ENCODE measurements around the gene GDA. TPM values are rescaled to one million over a fixed set of nuclear protein-coding genes. Genes with fewer than 3 reads are reported as not detected.

The GDA gene
- polyA plus RNA-seq, 1 donor from 2014 or later: not detected

GRCh38 chr9:72139226-72139625, 10.0 kb upstream of the GDA start:
- Mint-ChIP-seq H3K36me3 (no peaks in the 10 kb centered on the region), H3K9me3 (no peaks in the 10 kb centered on the region), H3K27me3 (peaks cover 3% of the 10 kb centered on the region), H3K4me1 (no peaks in the 10 kb centered on the region), H3K27ac (no peak overlapping the region), H3K4me3 (no peak overlapping the region)

- H3K4me1 Mint-ChIP-seq: no peaks in the 10 kb centered on the region
- no peak overlapping the region for H3K27ac Mint-ChIP-seq
Observed at GRCh38 chr9:72140586-72140985, 8.7 kb upstream of the GDA start.

GRCh38 chr9:72141484-72141883, 7.8 kb upstream of the GDA start:
- Mint-ChIP-seq H3K27me3 (peaks cover 4% of the 10 kb centered on the region), H3K4me3 (no peak overlapping the region), H3K27ac (no peak overlapping the region), H3K4me1 (no peaks in the 10 kb centered on the region), H3K36me3 (no peaks in the 10 kb centered on the region), H3K9me3 (no peaks in the 10 kb centered on the region)

More at GRCh38 chr9:72140586-72140985, 8.7 kb upstream of the GDA start:
- peaks cover 3% of the 10 kb centered on the region for H3K27me3 Mint-ChIP-seq
- no peaks in the 10 kb centered on the region for H3K9me3 Mint-ChIP-seq
- no peak overlapping the region for H3K4me3 Mint-ChIP-seq
- H3K36me3 Mint-ChIP-seq: no peaks in the 10 kb centered on the region

GRCh38 chr9:72144756-72145492, 4.3 kb upstream of the GDA start:
- Mint-ChIP-seq H3K27ac (no peak overlapping the region), H3K9me3 (peaks cover 0 to 2% (median 0%) of the 10 kb centered on the region in 3 donors), H3K27me3 (peaks cover 17% of the 10 kb centered on the region), H3K4me3 (no peak overlapping the region), H3K36me3 (no peaks in the 10 kb centered on the region), H3K4me1 (peaks cover 0 to 7% (median 6%) of the 10 kb centered on the region in 3 donors)

- Mint-ChIP-seq H3K4me1 (peaks cover 0 to 8% (median 6%) of the 10 kb centered on the region in 3 donors), H3K4me3 (no peak overlapping the region), H3K27me3 (peaks cover 22% of the 10 kb centered on the region), H3K9me3 (peaks cover 0 to 2% (median 0%) of the 10 kb centered on the region in 3 donors), H3K27ac (no peak overlapping the region), H3K36me3 (no peaks in the 10 kb centered on the region)
Observed at GRCh38 chr9:72145733-72146505, 3.3 kb upstream of the GDA start.

DNA sequence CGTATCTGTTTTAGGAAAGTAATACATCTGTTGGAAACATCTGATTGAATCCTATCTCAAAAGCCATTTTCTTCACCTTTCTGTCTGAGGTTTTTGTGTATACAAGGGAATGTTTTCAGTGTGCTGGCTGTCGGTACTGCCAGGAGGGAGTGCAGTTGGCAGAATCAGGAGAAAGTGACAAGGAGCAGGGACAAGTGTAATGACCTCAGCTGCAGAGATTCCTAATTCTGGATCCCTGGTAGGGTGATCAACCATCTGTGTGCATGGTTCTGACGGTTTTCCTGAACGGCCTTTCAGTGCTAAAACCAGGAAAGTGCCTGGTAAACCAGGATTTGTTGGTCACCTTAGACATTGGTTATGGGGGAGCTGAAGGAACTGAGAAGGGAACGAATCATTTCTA, 1.6 kb upstream of the GDA start:
- Mint-ChIP-seq H3K4me1 (peaks cover 0 to 8% (median 6%) of the 10 kb centered on the region in 3 donors), H3K9me3 (peaks cover 0 to 5% (median 0%) of the 10 kb centered on the region in 3 donors), H3K36me3 (no peaks in the 10 kb centered on the region), H3K4me3 (no peak overlapping the region), H3K27me3 (peaks cover 22% of the 10 kb centered on the region), H3K27ac (no peak overlapping the region)

DNA sequence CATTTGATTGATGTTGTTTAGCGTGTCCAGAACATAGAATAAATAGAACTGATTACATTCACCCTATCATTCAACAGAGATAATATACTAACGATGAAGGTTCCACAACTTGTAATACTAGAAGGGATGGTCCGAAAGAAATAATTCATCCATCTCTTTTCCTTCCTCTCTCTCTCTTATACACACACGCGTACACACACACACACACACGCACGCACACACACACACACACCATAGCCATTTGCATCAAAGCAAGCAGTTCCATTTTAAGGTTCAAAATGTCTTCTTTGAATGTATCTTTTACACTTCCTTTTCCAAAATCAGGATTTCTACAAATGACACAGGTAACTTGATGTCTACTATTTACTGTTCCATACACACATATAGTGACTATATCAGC, 887 bp downstream of the GDA start:
- Mint-ChIP-seq H3K4me1 (peaks cover 6 to 17% (median 6%) of the 10 kb centered on the region in 3 donors), H3K27me3 (peaks cover 22% of the 10 kb centered on the region), H3K4me3 (peak overlapping the region in 2 of 4 donors; percentile 39 to 54), H3K36me3 (no peaks in the 10 kb centered on the region), H3K9me3 (peaks cover 0 to 7% (median 7%) of the 10 kb centered on the region in 3 donors), H3K27ac (no peak overlapping the region)

DNA sequence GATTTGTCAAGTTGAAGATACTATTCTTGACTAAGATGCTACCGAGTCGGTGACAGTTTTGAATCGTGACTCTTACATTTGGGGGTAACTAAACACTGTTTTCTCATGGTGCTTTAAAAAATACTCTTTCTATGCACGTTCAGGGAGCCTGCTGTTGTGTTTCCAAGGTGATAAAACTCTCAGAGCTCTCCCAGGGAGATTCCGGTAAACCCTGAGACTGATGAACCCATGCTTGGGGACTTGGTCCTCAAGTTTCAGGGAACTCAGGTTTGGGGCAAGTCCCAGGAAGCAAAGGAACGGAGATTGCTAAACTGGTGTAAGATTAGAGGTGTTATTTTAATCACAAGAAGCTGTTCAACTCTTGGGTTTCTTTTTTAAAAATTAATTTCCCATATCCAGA, 1.4 kb downstream of the GDA start:
- Mint-ChIP-seq H3K4me3 (no peak overlapping the region), H3K9me3 (peaks cover 0 to 11% (median 11%) of the 10 kb centered on the region in 3 donors), H3K27ac (no peak overlapping the region), H3K27me3 (peaks cover 22% of the 10 kb centered on the region), H3K4me1 (peaks cover 6 to 17% (median 6%) of the 10 kb centered on the region in 3 donors), H3K36me3 (no peaks in the 10 kb centered on the region)

- no peaks in the 10 kb centered on the region for H3K36me3 Mint-ChIP-seq
- peaks cover 3 to 14% (median 11%) of the 10 kb centered on the region in 3 donors for H3K9me3 Mint-ChIP-seq
- H3K4me1 Mint-ChIP-seq: peaks cover 6 to 17% (median 6%) of the 10 kb centered on the region in 3 donors
- no peak overlapping the region for H3K27ac Mint-ChIP-seq
- no peak overlapping the region for H3K4me3 Mint-ChIP-seq
- peaks cover 21% of the 10 kb centered on the region for H3K27me3 Mint-ChIP-seq
Observed at GRCh38 chr9:72151104-72151503, 1.9 kb downstream of the GDA start.

DNA sequence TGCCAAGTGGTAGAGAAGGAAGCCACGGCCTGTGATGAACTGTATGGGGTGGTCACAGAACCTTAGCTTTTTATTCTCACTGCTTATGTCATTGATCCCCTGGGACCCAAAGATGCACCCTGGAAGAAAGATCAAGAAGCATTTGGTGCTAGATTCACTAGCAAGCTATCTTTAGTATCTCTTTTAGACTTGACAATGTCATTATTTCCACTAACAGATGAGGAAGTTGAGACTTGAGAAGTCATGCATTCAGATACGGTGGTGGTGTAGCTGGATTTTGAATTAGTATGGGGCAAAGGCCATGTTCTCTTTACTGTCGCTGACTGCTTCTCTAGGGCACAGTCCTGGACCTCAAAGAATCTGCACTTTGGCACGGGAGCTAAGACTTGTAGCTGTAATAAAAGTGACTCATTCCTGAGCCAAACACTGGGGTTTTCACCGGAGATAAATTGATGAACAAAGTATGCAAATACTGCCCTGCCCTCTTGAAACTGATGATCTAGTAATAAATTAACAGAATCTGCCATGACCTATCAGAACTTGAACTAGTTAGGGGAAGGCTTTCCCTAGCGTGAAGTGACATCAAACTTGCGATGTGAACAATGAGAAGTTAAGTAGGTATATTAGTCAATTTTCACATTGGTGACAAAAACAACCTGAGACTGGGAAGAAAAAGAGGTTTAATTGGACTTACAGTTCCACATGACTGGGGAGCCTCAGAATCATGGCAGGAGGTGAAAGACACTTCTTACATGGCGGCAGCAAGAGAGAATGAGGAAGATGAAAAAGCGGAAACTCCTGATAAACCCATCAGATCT, 5.4 kb downstream of the GDA start:
- no peak overlapping the region for H3K27ac Mint-ChIP-seq
- H3K4me3 Mint-ChIP-seq: peak overlapping the region in 1 of 4 donors; percentile 14
- H3K9me3 Mint-ChIP-seq: peaks cover 3 to 19% (median 12%) of the 10 kb centered on the region in 3 donors
- peaks cover 0 to 10% (median 6%) of the 10 kb centered on the region in 3 donors for H3K4me1 Mint-ChIP-seq
- no peaks in the 10 kb centered on the region for H3K36me3 Mint-ChIP-seq
- peaks cover 8% of the 10 kb centered on the region for H3K27me3 Mint-ChIP-seq

DNA sequence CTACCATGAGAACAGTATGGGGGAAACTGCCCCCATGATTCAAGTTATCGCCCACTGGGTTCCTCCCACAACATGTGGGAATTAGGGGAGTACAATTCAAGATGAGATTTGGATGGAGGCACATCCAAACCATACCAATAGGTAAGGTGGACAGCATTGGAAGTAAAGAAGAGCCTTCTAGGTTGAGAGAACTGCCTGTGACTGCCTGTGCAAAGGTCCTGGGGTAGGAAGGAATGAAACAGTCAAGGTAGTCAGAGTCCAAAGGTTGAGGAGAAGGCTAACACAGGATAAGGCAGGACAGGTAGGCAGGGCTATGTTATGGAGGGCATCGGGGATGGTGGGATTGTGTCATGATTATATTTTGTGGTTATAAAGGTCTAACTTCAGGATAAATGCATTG, 6.1 kb downstream of the GDA start:
- H3K4me1 Mint-ChIP-seq: peaks cover 0 to 9% (median 6%) of the 10 kb centered on the region in 3 donors
- no peak overlapping the region for H3K27ac Mint-ChIP-seq
- no peaks in the 10 kb centered on the region for H3K36me3 Mint-ChIP-seq
- peaks cover 3% of the 10 kb centered on the region for H3K27me3 Mint-ChIP-seq
- H3K9me3 Mint-ChIP-seq: peaks cover 3 to 19% (median 12%) of the 10 kb centered on the region in 3 donors
- no peak overlapping the region for H3K4me3 Mint-ChIP-seq

- no peak overlapping the region for H3K27ac Mint-ChIP-seq
- H3K4me3 Mint-ChIP-seq: no peak overlapping the region
- H3K36me3 Mint-ChIP-seq: no peaks in the 10 kb centered on the region
- H3K27me3 Mint-ChIP-seq: no peaks in the 10 kb centered on the region
- peaks cover 3 to 19% (median 12%) of the 10 kb centered on the region in 3 donors for H3K9me3 Mint-ChIP-seq
- peaks cover 0 to 9% (median 6%) of the 10 kb centered on the region in 3 donors for H3K4me1 Mint-ChIP-seq
Observed at GRCh38 chr9:72156586-72156985, 7.3 kb downstream of the GDA start.

- no peaks in the 10 kb centered on the region for H3K27me3 Mint-ChIP-seq
- peaks cover 0 to 9% (median 6%) of the 10 kb centered on the region in 3 donors for H3K4me1 Mint-ChIP-seq
- H3K27ac Mint-ChIP-seq: no peak overlapping the region
- peaks cover 3 to 19% (median 9%) of the 10 kb centered on the region in 3 donors for H3K9me3 Mint-ChIP-seq
- H3K36me3 Mint-ChIP-seq: no peaks in the 10 kb centered on the region
- H3K4me3 Mint-ChIP-seq: no peak overlapping the region
Observed at GRCh38 chr9:72158680-72159079, 9.4 kb downstream of the GDA start.

- no peak overlapping the region for H3K4me3 Mint-ChIP-seq
- no peaks in the 10 kb centered on the region for H3K27me3 Mint-ChIP-seq
- H3K4me1 Mint-ChIP-seq: no peaks in the 10 kb centered on the region
- H3K36me3 Mint-ChIP-seq: no peaks in the 10 kb centered on the region
- H3K9me3 Mint-ChIP-seq: peaks cover 3 to 9% (median 3%) of the 10 kb centered on the region in 3 donors
- H3K27ac Mint-ChIP-seq: no peak overlapping the region
Observed at GRCh38 chr9:72160446-72161123, 11.3 kb downstream of the GDA start.

All from IgD-negative memory B cell (primary cell).